Esophagus muscularis mucosa (tissue), 4 donors: ENCODE results near the gene TBC1D22A. TPM values are rescaled to one million over a fixed set of nuclear protein-coding genes. Genes with fewer than 3 reads are reported as not detected.

ENCODE experiments used
- DNase-seq: peaks from one replicate; pipeline ENCODE4 v3.0.0-alpha.2; 2017; ENCODE audit errors: extremely low spot score
- H3K27ac ChIP-seq, 4 donors: fragments of 200-600 bp; sonication (generic); replicated peaks in 1 of 4; 1 replicate in 3 of 4; 2 replicates in 1 of 4; pipeline ENCODE4 v1.5.1; 2016 to 2019; ENCODE audit warnings: mild to moderate bottlenecking in 1 of 4
- H3K27me3 ChIP-seq, 4 donors: fragments of 200-600 bp; sonication (generic); one replicate each; pipeline versions ENCODE4 v1.5.1 to v1.6.0; 2016 to 2019
- H3K36me3 ChIP-seq, 4 donors: fragments of 200-600 bp; sonication (generic); one replicate each; pipeline ENCODE4 v1.5.1; 2016 to 2019
- H3K4me1 ChIP-seq, 4 donors: fragments of 200-600 bp; sonication (generic); one replicate each; pipeline ENCODE4 v1.5.1; 2016 to 2019
- H3K4me3 ChIP-seq, 4 donors: fragments of 200-600 bp; sonication (generic); 1 replicate in 2 of 4; 2 replicates in 2 of 4; pipeline ENCODE4 v1.5.1; 2016 to 2019; ENCODE audit warnings: mild to moderate bottlenecking in 4 of 4, moderate library complexity in 1 of 4
- H3K9me3 ChIP-seq, 4 donors: fragments of 200-600 bp; sonication (generic); 1 replicate in 3 of 4; 2 replicates in 1 of 4; pipeline ENCODE4 v1.5.1; 2016 to 2019
- EP300 ChIP-seq: sonication (generic); formaldehyde crosslinking; IDR thresholded peaks from one replicate; pipeline ENCODE4 v1.6.1; 2017; ENCODE audit warnings: antibody characterized with exemption
- POLR2A ChIP-seq: fragments of 450-650 bp; IDR thresholded peaks from one replicate; pipeline ENCODE4 v1.6.1; 2017; ENCODE audit warnings: antibody characterized with exemption, moderate library complexity, mild to moderate bottlenecking, low read depth
- POLR2AphosphoS5 ChIP-seq, 2 donors: sonication (generic); formaldehyde crosslinking; IDR thresholded peaks; one replicate each; pipeline ENCODE4 v1.6.1; 2017; ENCODE audit warnings: antibody characterized with exemption in 2 of 2
- WGBS: methylation state at CpG from one replicate; pipeline ENCODE4 v1.1.5; 2018; 5-methylcytosine and 5-hydroxymethylcytosine counted together
- intact Hi-C: fragments of 100-400 bp; cut with DNase I; formaldehyde crosslinking; loops from one replicate; pipeline ENCODE4 v1.15.1; 2023
- total RNA-seq, 4 donors: library from RNA; depleted of rRNA; stranded (reverse); fragments of >200 nt; gene quantifications; one replicate each; pipeline versions ENCODE4 v1.1.0 to v1.2.1, GENCODE V29; 2016
- TF ChIP-seq, protein P1 (sequence below), 3 experiments: fragments of 200-600 bp in 2 of 3; fragments of 450-650 bp in 1 of 3; sonication (generic) in 2 of 3; IDR thresholded peaks; one replicate each; pipeline ENCODE4 v1.5.1; 2017 to 2019; ENCODE audit warnings: antibody characterized with exemption in 3 of 3, mild to moderate bottlenecking in 2 of 3, moderate library complexity in 1 of 3

Gene TBC1D22A
- total RNA-seq, 4 donors from 2014 or later = 15.2 to 20.7 (median 18.8) TPM

DNA sequence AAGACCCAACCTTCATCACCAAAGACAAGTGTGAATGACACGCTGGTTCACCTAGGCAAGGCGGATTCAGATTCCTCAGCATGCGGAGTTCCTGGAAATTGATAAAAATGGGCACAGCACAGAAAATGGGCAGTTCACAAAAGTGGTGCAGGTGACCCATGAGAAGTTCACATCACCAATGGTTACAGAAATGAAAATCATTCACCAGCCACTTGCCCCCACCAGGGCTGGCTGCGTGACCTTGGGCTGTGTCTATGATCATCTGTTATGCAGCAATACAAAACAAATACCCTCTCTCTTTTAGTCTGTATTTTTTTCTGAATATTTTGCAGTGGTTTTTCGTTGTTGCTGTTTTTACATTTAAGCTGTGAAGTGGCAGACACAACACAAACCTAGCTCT lies 415.9 kb downstream of the TBC1D22A start:
- intact Hi-C loops = no loop called here
- 98% methylated on average over 5 of the region's 5 CpGs for WGBS
- DNase-seq = no peak

DNA sequence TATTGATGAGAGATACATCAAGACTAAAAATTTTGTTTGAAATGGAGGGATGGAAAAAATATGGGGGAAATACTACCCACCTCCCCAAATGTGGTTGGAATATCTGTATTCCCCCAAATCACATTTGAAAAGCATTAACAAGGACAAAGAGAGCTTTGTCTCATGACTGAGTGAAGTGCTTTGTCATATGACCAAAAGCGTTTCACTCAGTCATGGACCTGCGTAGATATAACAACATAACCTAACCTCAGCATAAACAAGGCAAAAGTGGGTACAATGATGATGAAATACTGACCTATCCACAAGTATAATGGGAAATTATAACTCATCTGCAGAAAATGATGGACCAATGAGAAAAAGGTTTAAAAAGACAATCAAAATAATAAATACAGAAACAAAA lies 418.3 kb downstream of the TBC1D22A start:
- H3K36me3 ChIP-seq = peaks cover 0 to 6% (median 4%) of the 10 kb centered on the region in 4 donors
- DNase-seq = no peak
- H3K9me3 ChIP-seq = peaks cover 0 to 14% (median 10%) of the 10 kb centered on the region in 4 donors
- H3K4me1 ChIP-seq = peaks cover 0 to under 1% (median 0%) of the 10 kb centered on the region in 4 donors
- 79% methylated on average over 2 of the region's 2 CpGs for WGBS
- TF ChIP-seq POLR2A (no peak), POLR2AphosphoS5 (IDR thresholded peaks at IDR 0.05) (no peak), EP300 (no peak)
- TF ChIP-seq, protein P1, sequence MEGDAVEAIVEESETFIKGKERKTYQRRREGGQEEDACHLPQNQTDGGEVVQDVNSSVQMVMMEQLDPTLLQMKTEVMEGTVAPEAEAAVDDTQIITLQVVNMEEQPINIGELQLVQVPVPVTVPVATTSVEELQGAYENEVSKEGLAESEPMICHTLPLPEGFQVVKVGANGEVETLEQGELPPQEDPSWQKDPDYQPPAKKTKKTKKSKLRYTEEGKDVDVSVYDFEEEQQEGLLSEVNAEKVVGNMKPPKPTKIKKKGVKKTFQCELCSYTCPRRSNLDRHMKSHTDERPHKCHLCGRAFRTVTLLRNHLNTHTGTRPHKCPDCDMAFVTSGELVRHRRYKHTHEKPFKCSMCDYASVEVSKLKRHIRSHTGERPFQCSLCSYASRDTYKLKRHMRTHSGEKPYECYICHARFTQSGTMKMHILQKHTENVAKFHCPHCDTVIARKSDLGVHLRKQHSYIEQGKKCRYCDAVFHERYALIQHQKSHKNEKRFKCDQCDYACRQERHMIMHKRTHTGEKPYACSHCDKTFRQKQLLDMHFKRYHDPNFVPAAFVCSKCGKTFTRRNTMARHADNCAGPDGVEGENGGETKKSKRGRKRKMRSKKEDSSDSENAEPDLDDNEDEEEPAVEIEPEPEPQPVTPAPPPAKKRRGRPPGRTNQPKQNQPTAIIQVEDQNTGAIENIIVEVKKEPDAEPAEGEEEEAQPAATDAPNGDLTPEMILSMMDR (IDR thresholded peaks at IDR 0.05) = no peak
- H3K4me3 ChIP-seq = no peak overlapping the region
- intact Hi-C loops = no loop called here
- H3K27ac ChIP-seq = no peak overlapping the region
- no peaks in the 10 kb centered on the region for H3K27me3 ChIP-seq

More for the DNA sequence above, 415.9 kb downstream of the TBC1D22A start:
- peaks cover 0 to 8% (median 4%) of the 10 kb centered on the region in 4 donors for H3K4me1 ChIP-seq
- no peak overlapping the region for H3K4me3 ChIP-seq
- no peak overlapping the region for H3K27ac ChIP-seq
- H3K9me3 ChIP-seq = no peaks in the 10 kb centered on the region
- TF ChIP-seq, protein P1 (IDR thresholded peaks at IDR 0.05) = no peak
- TF ChIP-seq EP300 = no peak
- TF ChIP-seq POLR2A = no peak
- TF ChIP-seq POLR2AphosphoS5 (IDR thresholded peaks at IDR 0.05) = no peak
- H3K27me3 ChIP-seq = no peaks in the 10 kb centered on the region
- H3K36me3 ChIP-seq = peaks cover 0 to 27% (median 16%) of the 10 kb centered on the region in 4 donors

DNA sequence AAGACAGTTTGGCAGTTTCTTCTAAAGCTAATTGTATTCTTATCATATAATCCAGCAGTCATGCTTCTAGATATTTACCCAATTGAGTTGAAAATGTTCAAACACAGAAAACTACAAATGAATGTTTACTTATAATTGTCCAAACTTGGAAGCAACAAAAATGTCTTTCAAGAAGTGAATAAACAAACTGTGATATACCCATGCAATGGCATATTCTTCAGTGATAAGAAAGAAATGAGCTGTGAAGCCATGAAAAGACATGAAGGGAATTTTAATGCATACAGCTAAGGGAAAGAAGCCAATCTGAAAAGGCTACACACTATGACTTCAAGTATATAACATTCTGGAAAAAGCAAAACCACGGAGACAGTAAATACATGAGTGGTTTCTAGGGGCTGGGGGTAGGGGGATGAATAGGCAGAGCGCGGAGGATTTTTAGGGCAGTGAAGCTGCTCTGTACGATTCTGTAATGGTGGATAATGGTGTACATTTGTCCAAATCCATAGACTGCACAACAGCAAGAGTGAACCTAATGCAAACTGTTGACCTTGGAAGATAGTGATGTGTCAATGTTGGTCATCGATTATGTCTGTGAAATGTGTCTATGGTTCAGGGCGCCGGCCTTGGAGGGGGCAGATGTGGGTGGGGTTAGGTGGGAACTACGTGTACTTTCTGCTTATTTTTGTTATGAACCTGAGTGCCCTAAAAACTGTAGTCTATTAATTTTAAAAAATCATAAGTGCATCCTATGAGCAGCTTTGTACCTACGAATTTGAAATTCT lies 424.9 kb downstream of the TBC1D22A start:
- Histone ChIP-seq H3K36me3 (no peaks in the 10 kb centered on the region), H3K27me3 (no peaks in the 10 kb centered on the region), H3K4me3 (no peak overlapping the region), H3K27ac (no peak overlapping the region), H3K4me1 (no peaks in the 10 kb centered on the region), H3K9me3 (peaks cover 0 to 24% (median 17%) of the 10 kb centered on the region in 4 donors)
- DNase-seq = no peak
- TF ChIP-seq POLR2AphosphoS5 (IDR thresholded peaks at IDR 0.05) = no peak
- TF ChIP-seq, protein P1 (IDR thresholded peaks at IDR 0.05) = no peak
- TF ChIP-seq EP300 = no peak
- no peak for TF ChIP-seq POLR2A
- 92% methylated on average over 9 of the region's 9 CpGs for WGBS
- intact Hi-C loops = no loop called here

DNA sequence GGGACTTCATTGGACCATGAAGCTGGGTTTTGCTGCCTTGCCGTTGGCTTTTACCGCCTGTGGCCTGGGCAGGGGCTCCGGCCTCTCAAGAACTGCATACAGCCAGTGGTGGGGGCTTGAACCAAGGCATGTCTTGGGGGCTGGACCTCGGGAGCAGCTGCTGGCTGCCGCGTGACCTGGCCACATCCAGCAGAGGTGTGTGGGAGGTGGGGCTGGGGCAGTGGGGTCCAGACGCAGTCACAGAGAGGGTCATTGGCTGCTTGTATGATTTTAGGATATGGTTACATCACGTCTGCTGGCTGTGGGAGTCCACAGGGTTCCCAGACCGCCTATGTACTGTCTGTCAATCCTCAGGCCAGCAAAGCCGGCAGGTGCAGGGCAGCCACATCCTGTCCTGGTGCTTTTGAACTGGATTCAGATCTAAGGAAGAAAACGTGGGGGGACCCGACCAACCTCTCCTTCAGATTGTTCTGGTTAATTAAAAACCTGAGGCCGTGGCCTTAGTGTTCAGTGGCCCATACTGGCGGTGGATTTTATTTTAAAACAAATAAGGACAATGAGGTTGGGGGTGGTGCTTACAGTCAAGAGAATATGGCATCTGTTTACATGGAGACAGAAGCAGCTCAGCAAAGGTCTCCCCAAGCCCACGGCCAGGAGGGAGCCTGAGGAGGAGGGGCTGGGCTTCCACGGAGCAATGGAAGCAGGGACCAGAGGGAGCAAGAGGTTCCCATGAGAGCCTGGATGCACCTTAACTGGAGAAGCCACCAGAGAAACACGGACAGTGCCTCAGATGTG lies 426.0 kb downstream of the TBC1D22A start:
- WGBS = 72% methylated on average over 12 of the region's 17 CpGs
- no peak for DNase-seq
- intact Hi-C loops = no loop called here
- H3K36me3 ChIP-seq = no peaks in the 10 kb centered on the region
- H3K27me3 ChIP-seq = no peaks in the 10 kb centered on the region
- TF ChIP-seq EP300 (no peak), POLR2A (no peak), POLR2AphosphoS5 (IDR thresholded peaks at IDR 0.05) (no peak)
- no peak overlapping the region for H3K27ac ChIP-seq
- H3K4me1 ChIP-seq = no peaks in the 10 kb centered on the region
- peaks cover 0 to 24% (median 17%) of the 10 kb centered on the region in 4 donors for H3K9me3 ChIP-seq
- no peak overlapping the region for H3K4me3 ChIP-seq
